GM19193 (cell line): ENCODE measurements around the gene SDCBP2.

Experiments used
- POLR2A ChIP-seq: IDR thresholded peaks from 4 replicates; pipeline ENCODE4 v1.6.1; 2011; ENCODE audit not compliant: insufficient read depth, insufficient read length; ENCODE audit errors: extremely low read depth

The SDCBP2 gene

DNA sequence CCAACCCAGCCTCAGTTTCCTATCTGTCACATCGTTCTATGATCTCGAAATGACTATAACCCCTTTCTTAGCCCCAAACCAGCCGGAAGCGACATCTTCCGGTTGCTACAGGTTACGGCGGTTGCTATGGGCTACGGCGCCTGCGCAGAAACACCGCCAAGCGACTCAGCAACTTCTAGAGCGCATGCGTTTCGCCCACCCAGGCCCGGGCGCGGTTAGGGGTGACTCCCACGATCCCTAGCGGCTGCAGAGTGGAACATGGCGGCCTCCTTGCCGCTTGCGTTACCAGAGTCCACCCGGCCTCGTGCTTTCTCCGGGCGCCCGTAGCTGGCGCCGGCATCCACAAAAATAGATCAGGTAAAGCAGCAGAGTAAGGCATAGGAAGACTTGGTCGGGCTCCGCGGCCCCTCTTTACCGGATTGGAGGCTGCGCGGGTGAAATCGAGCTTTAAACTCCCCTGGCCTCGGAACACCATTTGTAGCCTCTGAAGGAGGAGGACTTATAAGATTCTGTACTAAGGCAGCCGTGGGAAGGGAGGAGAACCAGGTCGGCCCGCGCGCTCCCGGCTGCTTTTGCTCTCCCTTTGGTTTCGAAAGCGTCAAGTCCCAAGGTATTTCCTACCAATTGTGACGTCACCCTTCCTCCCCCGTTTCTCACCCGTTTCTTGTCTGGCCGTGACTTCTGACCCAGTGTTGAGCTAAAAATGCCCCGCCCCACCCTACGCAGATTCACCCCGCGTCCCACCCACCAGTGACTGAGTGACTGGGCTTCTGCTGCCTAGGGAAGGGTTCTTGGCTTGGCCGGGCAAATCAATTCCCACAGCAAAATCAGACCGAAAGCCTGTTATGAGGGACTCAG lies 3.5 kb downstream of the SDCBP2 start:
- peak; percentile 96 for TF ChIP-seq POLR2A

DNA sequence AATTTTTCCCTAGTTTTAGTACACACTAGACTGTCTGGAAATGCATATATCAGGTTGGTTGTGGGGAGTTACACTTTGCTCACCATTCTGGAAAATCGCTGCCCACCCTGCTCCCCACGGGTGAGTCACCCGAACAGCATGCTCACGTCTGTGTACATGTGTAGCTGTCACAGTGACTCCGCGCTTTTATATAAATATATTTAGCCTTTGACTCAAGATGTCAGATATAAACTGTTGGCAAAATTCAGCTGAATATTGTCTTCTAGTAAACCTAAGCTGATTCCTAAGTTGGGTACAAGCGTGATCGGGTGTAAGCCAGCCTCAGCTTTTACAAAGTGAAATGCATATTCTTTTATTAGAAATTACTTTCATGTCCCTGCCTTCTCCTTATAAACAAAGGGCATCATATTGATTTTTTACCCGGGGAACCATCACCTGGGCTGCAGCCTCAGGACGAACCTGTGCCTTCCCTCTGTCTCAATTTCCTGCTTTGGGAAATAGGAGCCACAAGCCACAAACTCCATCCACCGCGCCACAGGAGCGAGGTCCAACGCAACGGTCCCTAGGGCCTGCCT lies 4.3 kb downstream of the SDCBP2 start:
- no peak for TF ChIP-seq POLR2A

DNA sequence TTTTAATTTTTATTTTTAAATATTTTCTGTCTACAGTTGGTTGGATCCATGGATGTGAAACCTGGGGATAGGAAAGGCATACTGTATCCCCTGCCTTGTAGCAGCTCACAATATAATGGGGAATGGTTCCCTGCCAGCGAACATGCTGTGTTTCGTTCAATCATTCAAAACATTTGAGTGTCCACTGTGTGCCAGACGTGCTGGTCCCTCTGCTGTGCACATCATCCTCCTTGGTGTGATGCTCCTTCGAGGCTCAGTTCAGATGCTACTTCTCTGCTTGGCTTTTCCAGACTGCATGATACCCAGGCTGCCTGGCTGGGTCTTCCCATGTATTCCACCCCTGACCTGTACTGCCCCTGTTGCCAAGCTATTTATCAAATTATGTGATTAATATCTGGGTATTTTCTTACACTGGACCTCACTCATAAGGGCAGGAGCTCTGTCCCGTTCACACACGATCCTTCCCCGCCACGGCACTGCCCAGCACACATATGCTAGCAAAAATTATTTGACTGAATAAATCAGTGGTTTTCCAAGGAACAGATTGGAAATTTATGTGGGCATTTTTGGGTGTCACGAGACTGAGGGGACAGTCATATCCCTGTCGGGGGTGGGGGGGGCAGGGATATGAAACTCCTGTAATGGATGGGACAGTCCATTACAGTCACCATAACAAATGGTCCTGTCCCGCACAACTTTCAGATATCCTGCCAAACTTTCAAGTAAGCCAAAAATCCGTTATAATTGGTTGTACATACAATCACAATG lies 4.9 kb downstream of the SDCBP2 start:
- no peak for TF ChIP-seq POLR2A

DNA sequence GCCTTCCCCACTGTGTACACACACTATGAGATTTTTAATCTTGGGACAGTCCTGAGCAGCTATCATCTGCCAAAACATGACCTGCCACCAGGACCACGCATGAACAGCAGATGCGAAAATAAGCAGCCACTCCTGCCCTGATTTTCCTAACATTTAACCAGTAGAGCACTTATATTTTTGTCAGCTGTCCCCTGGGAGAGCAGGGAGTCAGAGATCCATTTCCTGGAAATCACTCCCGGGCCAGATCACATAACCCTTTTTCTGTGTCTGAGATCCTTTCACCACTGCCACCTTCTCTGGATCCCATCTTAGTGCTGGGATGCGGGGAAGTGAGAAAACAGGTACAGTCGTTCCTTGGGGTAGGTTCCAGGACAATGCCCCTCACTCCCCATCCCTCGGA lies 5.7 kb downstream of the SDCBP2 start:
- TF ChIP-seq POLR2A = no peak

DNA sequence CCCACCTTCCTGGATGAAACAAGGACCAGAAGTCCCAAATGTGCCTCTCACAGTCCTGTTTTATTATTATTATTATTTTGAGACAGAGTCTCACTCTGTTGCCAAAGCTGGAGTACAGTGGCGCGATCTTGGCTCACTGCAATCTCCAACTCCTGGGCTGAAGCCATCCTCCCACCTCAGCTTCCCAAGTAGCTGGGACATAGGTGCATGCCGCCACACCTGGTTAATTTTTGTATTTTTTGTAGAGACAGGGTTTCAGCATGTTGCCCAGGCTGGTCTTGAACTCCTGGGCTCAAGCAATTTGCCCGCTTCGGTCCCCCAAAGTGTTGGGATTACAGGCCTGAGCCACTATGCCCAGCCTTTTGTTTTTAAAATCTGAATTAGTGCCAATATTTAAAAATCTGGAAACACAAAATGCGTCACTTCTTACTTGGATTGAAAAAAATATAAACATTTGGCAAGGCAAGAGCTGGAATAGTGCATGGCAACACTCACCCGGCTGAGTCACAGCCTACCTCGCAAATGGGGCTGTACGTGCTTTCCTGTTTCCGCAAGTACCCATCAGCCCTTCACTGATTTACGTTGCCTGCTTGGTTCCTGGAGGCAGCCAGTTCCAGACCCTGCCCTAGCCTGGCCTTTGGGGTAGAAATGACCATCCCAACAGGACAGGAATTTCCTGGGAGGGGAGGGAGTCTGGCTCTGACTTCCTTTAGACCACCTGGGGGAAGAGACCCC lies 6.3 kb downstream of the SDCBP2 start:
- no peak for TF ChIP-seq POLR2A

DNA sequence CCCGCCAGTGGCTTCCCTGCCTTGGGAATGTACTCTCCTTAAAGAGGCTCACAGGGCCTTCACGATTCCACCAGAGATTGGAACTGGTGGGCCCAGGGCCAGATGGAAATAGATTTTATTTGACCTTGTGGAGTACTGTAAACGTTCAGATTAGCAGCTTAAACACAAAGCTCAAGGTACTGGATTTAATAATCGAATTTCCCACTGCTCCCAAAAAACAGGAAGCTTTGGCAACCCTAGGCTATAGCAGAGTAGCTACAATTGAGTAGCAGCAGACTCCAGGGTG lies 7.3 kb downstream of the SDCBP2 start:
- no peak for TF ChIP-seq POLR2A

DNA sequence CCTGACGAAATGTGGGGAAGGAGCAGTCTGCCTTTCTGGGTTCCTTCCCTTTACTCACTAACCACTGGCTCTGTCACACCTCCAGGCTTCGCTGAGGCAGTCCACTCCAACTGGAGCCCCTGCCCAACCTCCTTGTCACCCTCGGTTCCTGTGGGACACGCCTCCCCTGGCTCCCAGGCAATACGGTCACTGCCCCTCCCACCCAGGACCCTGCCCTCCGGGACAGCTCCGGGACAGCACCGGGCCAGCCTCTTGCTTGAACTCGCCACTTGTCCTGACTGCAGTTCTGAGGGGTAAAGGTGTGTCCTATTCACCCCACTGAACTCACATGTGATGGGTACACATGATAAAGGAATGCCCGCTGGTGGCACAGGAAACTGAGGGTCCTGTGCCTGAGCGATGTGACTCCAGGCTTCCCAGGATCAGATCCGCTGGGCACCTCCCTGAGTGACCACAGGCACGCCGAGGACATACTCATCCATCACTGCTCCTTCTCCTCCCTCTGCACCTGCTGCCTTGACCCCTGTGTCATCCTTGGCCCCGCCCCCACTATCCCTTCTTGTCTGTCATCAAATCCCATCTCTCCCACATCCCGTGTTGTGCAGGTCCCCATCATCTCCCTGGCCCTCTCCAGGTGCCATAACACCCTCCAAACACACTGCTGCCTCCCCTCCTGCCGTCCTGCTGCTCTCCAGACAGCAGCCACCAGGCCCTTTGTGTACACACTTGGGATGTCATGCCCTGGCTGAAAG lies 7.9 kb downstream of the SDCBP2 start:
- no peak for TF ChIP-seq POLR2A

DNA sequence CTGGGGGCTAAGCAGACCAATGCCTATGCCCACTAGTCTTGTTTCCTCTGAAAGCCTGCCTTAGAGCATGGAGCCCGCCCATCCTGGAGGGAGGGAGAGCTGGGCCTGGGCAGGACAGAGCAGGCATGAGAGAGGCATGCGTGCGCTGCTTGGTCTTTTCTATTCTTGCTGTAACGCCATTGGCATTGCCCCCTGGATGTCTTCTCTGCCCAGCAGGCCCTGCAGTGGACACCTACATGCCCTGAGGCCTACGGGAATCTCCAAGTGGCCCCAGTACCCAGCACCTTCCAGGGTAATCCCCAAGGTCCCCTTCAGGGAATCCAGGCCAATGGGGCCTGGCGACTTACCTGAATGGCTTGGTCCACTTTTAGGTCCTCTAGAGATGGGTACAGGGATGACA lies 8.9 kb downstream of the SDCBP2 start:
- no peak for TF ChIP-seq POLR2A

DNA sequence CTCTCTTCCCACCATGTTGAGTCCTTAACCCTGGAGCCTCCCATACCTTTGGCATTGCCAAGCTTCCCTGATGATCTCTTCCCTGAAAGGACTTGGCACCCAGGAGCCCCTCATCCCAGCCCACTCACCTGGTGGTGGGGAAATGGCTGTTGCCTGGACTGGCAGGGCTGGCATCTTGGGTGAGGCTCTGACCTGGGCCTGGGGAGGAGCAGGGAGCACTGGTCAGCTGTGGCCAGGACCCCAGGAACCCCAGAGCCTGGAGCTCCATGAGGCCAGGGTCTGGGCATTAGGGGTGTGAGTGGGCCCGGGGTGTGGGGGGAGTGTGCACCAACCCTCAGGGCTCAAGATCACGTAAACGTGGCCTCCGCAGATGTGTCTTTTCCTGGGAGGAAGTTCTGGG lies 9.5 kb downstream of the SDCBP2 start:
- TF ChIP-seq POLR2A = no peak

DNA sequence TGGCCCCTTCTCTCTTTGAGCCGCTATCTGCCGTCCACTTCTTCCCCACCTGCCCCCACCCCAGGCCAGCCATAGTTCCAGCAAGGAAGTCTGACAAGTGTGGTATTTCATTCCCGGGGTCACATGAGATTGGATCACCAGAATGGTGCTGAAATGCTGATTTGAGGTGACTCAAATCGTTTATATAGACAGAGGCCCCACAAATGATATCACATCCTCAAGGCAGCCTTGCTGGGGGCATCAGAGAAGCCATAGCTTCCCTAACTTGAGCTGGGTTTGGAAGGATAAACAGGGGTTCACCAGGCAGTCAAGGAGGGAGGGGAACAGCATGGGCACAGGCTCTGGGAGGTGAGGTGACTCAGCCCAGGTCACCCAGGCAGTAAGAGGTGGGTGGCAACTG lies 9.9 kb downstream of the SDCBP2 start:
- TF ChIP-seq POLR2A = no peak

DNA sequence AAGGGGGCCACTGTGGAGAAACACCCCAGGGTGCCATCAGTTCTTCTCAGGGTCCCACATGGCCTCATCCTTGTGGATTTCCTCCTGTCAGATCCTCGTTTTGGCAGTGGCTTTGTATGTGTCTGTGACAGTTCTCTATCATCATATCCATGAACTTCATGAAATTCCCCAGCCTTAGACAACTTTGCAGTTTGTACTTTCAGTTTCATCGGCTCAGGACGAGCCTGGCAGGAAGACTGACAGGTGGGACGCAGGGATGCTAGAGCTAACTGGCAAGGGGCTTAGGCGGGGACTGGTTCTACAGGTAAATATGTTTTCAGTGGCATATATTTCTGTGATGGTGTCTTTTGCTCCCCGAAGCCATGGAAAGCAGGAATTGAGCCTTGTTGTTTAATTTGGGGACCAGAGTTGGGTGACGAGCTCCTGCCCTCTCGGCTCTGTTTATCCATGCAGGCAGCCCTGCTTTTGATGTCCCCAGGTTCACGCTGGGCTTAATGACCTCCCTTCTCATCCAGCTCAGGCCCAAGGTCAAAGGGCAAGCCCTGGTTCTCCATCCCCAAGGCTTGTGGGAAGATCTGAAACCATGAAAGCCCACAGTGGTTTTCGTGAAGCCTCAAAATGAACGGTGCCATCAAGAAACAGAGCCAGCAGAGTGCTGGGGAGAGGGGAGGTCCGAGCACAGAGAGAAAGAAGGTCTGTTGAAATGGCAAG lies 11.2 kb downstream of the SDCBP2 start:
- TF ChIP-seq POLR2A = no peak

DNA sequence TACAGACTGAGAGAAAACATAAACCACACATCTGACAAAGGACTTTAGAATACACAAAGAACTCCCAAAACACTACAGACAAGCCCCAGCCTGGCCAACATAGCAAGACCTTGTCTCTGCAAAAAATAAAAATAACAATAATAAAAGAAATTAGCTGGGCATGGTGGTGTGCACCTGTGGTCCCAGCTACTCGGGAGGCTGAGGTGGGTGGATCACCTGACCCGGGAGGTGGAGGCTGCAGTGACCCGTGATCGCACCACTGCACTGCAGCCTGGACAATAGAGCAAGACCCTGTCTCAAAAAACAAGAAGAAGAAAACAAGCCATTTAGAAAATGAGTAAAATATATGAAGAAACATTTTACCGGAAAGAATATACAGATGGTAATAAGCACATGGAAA lies 13.1 kb downstream of the SDCBP2 start:
- TF ChIP-seq POLR2A = no peak

DNA sequence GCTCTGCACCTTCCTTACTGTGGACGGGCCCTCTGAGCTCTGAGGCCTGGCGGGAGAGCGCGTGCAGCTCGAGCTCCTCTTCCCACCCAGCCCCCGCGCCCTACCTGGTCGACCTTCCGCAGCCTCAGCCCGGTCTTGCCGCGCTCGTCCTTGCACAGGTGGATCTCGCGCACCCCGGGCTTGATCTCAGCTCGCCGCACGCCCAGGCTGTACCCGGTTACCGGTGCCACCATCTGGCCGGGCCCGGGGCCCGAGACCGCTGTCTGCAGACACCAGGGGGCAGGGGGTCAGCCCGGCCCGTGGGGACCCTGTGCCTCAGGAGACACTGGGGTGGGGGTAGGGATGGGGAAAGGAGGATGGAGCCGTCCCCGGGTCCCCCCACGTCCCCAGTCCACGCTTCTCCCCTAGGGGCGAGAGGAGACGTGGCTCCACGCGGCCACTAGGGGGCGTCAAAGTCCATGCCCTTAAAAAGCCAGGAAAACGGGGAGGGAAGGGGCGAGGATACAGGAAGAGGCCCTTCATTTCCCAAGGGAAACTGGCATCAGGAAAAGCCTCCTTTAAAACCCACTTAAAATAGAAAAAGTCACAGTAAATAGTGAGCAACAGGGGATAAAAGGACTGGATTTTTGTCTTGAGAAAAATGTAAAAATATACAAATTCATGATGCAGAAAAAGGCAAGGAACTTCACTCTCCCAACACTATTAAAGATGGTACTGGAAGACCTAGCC lies 15.5 kb downstream of the SDCBP2 start:
- TF ChIP-seq POLR2A = no peak
